Neutrophil (primary cell): ENCODE results near the gene PATZ1.

Experiments
- H3K27ac ChIP-seq: fragments of 200-600 bp; sonication (generic); 2 replicates; pipeline ENCODE4 v1.5.1; 2016; ENCODE audit warnings: mild to moderate bottlenecking, moderate library complexity
- H3K27me3 ChIP-seq: fragments of 200-600 bp; sonication (generic); 2 replicates; pipeline ENCODE4 v1.6.0; 2016; ENCODE audit warnings: mild to moderate bottlenecking
- H3K36me3 ChIP-seq: fragments of 200-600 bp; sonication (generic); 2 replicates; pipeline ENCODE4 v1.5.1; 2017
- H3K4me1 ChIP-seq, 2 experiments: fragments of 200-600 bp in 1 of 2; sonication (generic) in 1 of 2; 1 replicate in 1 of 2; 2 replicates in 1 of 2; pipeline versions ENCODE4 v1.5.1 to v1.6.1; 2013 to 2016; ENCODE audit warnings: low read depth in 1 of 2, low read length in 1 of 2, mild to moderate bottlenecking in 1 of 2, moderate library complexity in 1 of 2; ENCODE audit not compliant: control insufficient read depth in 1 of 2, insufficient read depth in 1 of 2
- H3K4me3 ChIP-seq, 2 experiments: fragments of 200-600 bp in 1 of 2; sonication (generic) in 1 of 2; 1 replicate in 1 of 2; 2 replicates in 1 of 2; pipeline ENCODE4 v1.5.1; 2013 to 2016; ENCODE audit warnings: low read depth in 1 of 2, low read length in 1 of 2, mild to moderate bottlenecking in 1 of 2, moderate library complexity in 1 of 2
- H3K9me3 ChIP-seq: fragments of 200-600 bp; sonication (generic); 2 replicates; pipeline ENCODE4 v1.5.1; 2016
- CTCF ChIP-seq: fragments of 200-600 bp; sonication (generic); IDR thresholded peaks from 2 replicates; pipeline ENCODE4 v1.5.1; 2016; ENCODE audit warnings: antibody characterized with exemption

The PATZ1 gene

DNA sequence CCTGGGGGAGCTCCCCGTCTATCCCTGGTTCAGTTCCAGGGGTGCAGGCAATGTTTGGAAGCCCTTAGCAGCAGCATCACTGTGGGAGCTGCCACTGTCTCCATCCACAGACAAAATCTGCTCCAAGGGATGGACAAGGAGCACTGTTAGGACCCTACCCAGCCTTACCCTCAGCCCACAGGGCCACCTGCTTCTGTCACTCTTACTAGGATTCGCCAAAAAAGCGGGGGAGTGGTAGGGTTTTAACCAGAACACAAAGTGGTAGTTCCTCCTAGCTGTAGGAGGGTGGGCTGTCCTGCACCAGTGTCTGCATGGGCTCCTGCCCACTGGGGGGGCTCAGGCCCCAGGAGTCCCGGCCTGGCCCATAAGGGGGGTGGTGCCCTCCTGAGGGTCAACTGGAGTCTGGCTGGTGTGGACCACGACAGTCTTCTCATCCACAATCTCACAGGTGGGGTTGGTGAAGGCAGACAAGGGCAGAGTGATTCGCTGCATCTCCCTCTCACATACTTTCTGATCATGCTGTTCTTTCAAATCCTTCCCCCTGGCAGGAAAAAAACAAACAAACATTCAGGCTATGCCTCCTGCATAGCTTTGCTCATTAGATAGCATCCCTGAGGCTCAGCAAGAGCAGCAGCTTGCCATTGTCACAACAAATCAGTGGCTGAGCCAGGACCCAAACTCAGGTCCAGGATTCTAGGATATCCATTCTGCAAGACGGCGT is 63.2 kb downstream of the PATZ1 start:
- TF ChIP-seq CTCF, result no peak
- H3K4me1 ChIP-seq, result peaks cover 7 to 15% of the 10 kb centered on the region in 2 experiments
- H3K36me3 ChIP-seq, result peaks cover 73% of the 10 kb centered on the region
- H3K9me3 ChIP-seq, result peaks cover 4% of the 10 kb centered on the region
- no peaks in the 10 kb centered on the region for H3K27me3 ChIP-seq
- peak overlapping the region; percentile 35 for H3K27ac ChIP-seq
- H3K4me3 ChIP-seq, result no peak overlapping the region

DNA sequence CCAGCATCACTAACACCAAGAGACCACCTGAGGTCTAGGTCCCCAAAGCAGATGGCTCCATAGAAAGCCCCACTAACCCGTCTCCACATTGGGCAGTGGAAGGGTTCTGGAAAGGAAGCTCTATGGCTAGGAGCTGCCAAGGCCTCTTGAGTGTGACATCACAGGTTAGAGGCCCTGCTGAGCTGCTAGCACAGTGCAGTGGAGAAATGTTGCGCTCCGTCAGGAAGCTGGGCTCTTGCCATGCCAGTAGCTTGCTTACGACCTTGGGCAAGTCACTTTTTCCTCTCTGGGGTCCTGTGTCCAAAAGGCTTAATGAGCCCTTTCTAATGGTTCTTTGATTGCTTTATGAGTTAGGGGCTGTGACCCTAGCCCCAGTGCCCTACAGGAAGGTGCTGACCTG is 64.4 kb downstream of the PATZ1 start:
- peaks cover 85% of the 10 kb centered on the region for H3K36me3 ChIP-seq
- no peaks in the 10 kb centered on the region for H3K27me3 ChIP-seq
- no peak for TF ChIP-seq CTCF
- H3K4me3 ChIP-seq, result no peak overlapping the region
- peaks cover 4% of the 10 kb centered on the region for H3K9me3 ChIP-seq
- peaks cover 3 to 9% of the 10 kb centered on the region in 2 experiments for H3K4me1 ChIP-seq
- H3K27ac ChIP-seq, result no peak overlapping the region

GRCh38 chr22:31279821-31280505 is 66.2 kb downstream of the PATZ1 start:
- Histone ChIP-seq H3K27ac (peak overlapping the region; percentile 5), H3K9me3 (peaks cover 4% of the 10 kb centered on the region), H3K4me1 (peaks cover 0 to 6% of the 10 kb centered on the region in 2 experiments), H3K4me3 (no peak overlapping the region), H3K27me3 (no peaks in the 10 kb centered on the region), H3K36me3 (peaks cover 96% of the 10 kb centered on the region)
- TF ChIP-seq CTCF, result no peak

- H3K27ac ChIP-seq, result peak overlapping the region; percentile 31
- H3K4me1 ChIP-seq, result no peaks in the 10 kb centered on the region
- no peak for TF ChIP-seq CTCF
Measured at GRCh38 chr22:31279327-31279669, 66.8 kb downstream of the PATZ1 start.

DNA sequence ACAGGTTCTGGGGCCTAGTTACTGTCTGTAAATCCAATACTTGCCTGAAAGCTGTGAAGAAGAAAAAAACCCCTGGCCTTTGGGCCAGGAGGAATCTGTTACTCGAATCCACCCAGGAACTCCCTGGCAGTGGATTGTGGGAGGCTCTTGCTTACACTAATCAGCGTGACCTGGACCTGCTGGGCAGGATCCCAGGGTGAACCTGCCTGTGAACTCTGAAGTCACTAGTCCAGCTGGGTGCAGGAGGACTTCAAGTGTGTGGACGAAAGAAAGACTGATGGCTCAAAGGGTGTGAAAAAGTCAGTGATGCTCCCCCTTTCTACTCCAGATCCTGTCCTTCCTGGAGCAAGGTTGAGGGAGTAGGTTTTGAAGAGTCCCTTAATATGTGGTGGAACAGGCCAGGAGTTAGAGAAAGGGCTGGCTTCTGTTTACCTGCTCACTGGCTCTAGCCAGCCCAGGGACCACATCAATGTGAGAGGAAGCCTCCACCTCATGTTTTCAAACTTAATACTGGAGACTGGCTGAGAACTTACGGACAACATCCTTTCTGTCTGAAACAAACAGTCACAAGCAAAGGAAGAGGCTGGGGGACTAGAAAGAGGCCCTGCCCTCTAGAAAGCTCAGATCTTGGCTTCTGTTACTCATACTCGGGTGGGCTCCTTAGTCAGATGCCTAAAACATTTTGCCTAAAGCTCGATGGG is 67.4 kb downstream of the PATZ1 start:
- H3K4me3 ChIP-seq, result no peak overlapping the region
- no peaks in the 10 kb centered on the region for H3K4me1 ChIP-seq
- H3K36me3 ChIP-seq, result peaks cover 96% of the 10 kb centered on the region
- H3K27me3 ChIP-seq, result no peaks in the 10 kb centered on the region
- no peak for TF ChIP-seq CTCF
- peak overlapping the region; percentile 31 for H3K27ac ChIP-seq
- peaks cover 4% of the 10 kb centered on the region for H3K9me3 ChIP-seq

More at GRCh38 chr22:31279327-31279669, 66.8 kb downstream of the PATZ1 start:
- no peak overlapping the region for H3K4me3 ChIP-seq
- peaks cover 96% of the 10 kb centered on the region for H3K36me3 ChIP-seq
- peaks cover 4% of the 10 kb centered on the region for H3K9me3 ChIP-seq
- no peaks in the 10 kb centered on the region for H3K27me3 ChIP-seq
